PC-9 (cell line): ENCODE measurements around the gene PRM3. TPM values are rescaled to one million over a fixed set of nuclear protein-coding genes. Genes with fewer than 3 reads are reported as not detected.

Experiments
- BruUV-seq: library from RNA; stranded (reverse); fragments of 400-500 nt; replicated peaks from 2 replicates; lab custom pipeline; 2021; lab: Mats Ljungman, UMichigan
- CTCF ChIA-PET: fragments of 300-600 bp; sonication (Branson Sonifier 250); formaldehyde crosslinking; loops from one replicate; lab custom pipeline; 2022; ENCODE audit warnings: antibody characterized with exemption; lab: Charles Lee
- POLR2A ChIA-PET: fragments of 300-600 bp; sonication (Branson Sonifier 250); formaldehyde crosslinking; loops from one replicate; lab custom pipeline; 2022; ENCODE audit warnings: antibody characterized with exemption; ENCODE audit not compliant: unreplicated experiment; lab: Charles Lee
- DNase-seq, 2 experiments: peaks; one replicate each; pipeline versions ENCODE4 v3.0.0 to v3.0.0-alpha.2; 2015 to 2022; ENCODE audit warnings: mixed read lengths in 1 of 2
- H2AFZ ChIP-seq: fragments of 200-600 bp; sonication (generic); 2 replicates; pipeline ENCODE4 v1.8.1; 2017; ENCODE audit warnings: antibody characterized with exemption
- H3F3A ChIP-seq: fragments of 200-600 bp; sonication (generic); 2 replicates; pipeline ENCODE4 v1.8.1; 2017; ENCODE audit warnings: antibody characterized with exemption, mild to moderate bottlenecking, low read depth; ENCODE audit not compliant: insufficient read depth
- H3K27ac ChIP-seq: fragments of 200-600 bp; sonication (generic); 2 replicates; pipeline ENCODE4 v1.6.1; 2016; ENCODE audit warnings: mixed run types
- H3K27me3 ChIP-seq: fragments of 200-600 bp; sonication (generic); 2 replicates; pipeline ENCODE4 v1.6.1; 2016; ENCODE audit warnings: low read depth, mixed run types; ENCODE audit not compliant: insufficient read depth
- H3K36me3 ChIP-seq: fragments of 200-600 bp; sonication (generic); 2 replicates; pipeline ENCODE4 v1.6.1; 2016; ENCODE audit warnings: low read depth, mixed run types
- H3K4me1 ChIP-seq: fragments of 200-600 bp; sonication (generic); replicated peaks from 2 replicates; pipeline ENCODE4 v1.6.1; 2016; ENCODE audit warnings: mixed run types; ENCODE audit not compliant: insufficient read depth
- H3K4me2 ChIP-seq: fragments of 200-600 bp; sonication (generic); 2 replicates; pipeline ENCODE4 v1.6.1; 2017; ENCODE audit warnings: mixed run types
- H3K4me3 ChIP-seq: fragments of 200-600 bp; sonication (generic); 2 replicates; pipeline ENCODE4 v1.6.1; 2016; ENCODE audit warnings: mixed run types
- H3K79me2 ChIP-seq: fragments of 200-600 bp; sonication (generic); 2 replicates; pipeline ENCODE4 v1.6.1; 2017; ENCODE audit warnings: low read depth, mixed run types
- H3K9me2 ChIP-seq: fragments of 200-600 bp; sonication (generic); 2 replicates; pipeline ENCODE4 v1.8.1; 2017; ENCODE audit warnings: mild to moderate bottlenecking; ENCODE audit not compliant: insufficient read depth
- H3K9me3 ChIP-seq: fragments of 200-600 bp; sonication (generic); 2 replicates; pipeline ENCODE4 v1.8.1; 2016; ENCODE audit warnings: low read depth; ENCODE audit not compliant: insufficient read depth
- H4K20me1 ChIP-seq: fragments of 200-600 bp; sonication (generic); 2 replicates; pipeline ENCODE4 v1.8.1; 2017; ENCODE audit not compliant: insufficient read depth
- CTCF ChIP-seq: fragments of 200-600 bp; sonication (generic); conservative IDR thresholded peaks from 2 replicates; pipeline ENCODE4 v1.6.1; 2017; ENCODE audit warnings: mixed run types, antibody characterized with exemption, mild to moderate bottlenecking, moderate library complexity
- EZH2 ChIP-seq: fragments of 200-600 bp; sonication (generic); IDR thresholded peaks from 2 replicates; pipeline ENCODE4 v1.8.0; 2017; ENCODE audit warnings: antibody characterized with exemption, low read depth
- intact Hi-C: fragments of 100-400 bp; cut with micrococcal nuclease; formaldehyde crosslinking; loops from one replicate; pipeline ENCODE4 v1.10.0; 2022; ENCODE audit not compliant: unreplicated experiment
- total RNA-seq: library from RNA; stranded (reverse); gene quantifications from 2 replicates; pipeline ENCODE4 v1.2.3, GENCODE V29; 2021

Gene PRM3
- total RNA-seq, 1 experiment from 2014 or later: not detected

- Histone ChIP-seq H4K20me1 (no peaks in the 10 kb centered on the region), H3K4me3 (no peak overlapping the region), H3K4me1 (no peaks in the 10 kb centered on the region), H3K36me3 (no peaks in the 10 kb centered on the region), H3F3A (no peaks in the 10 kb centered on the region; the same call in 1 of the 2 replicates), H2AFZ (no peak overlapping the region), H3K9me3 (no peaks in the 10 kb centered on the region), H3K79me2 (no peaks in the 10 kb centered on the region), H3K4me2 (no peak overlapping the region), H3K9me2 (no peaks in the 10 kb centered on the region), H3K27ac (no peak overlapping the region), H3K27me3 (no peaks in the 10 kb centered on the region)
- CTCF ChIA-PET: no interaction called here
- intact Hi-C loops: no loop called here
- POLR2A ChIA-PET: no interaction called here
- no TSS peak for BruUV-seq
- no peak for DNase-seq
- no peak for TF ChIP-seq EZH2
- no peak for TF ChIP-seq CTCF
These were observed 9.1 kb downstream of the PRM3 start for GRCh38 chr16:11264155-11264832.

- CTCF ChIA-PET: no interaction called here
These were observed 9.7 kb downstream of the PRM3 start for GRCh38 chr16:11263737-11264136.

GRCh38 chr16:11262915-11263314 is 10.5 kb downstream of the PRM3 start:
- H3K27ac ChIP-seq: no peak overlapping the region
- H3K36me3 ChIP-seq: no peaks in the 10 kb centered on the region
- CTCF ChIA-PET: no interaction called here
- DNase-seq: no peak
- no TSS peak for BruUV-seq
- intact Hi-C loops: no loop called here
- no peaks in the 10 kb centered on the region for H3K4me1 ChIP-seq
- H3K9me2 ChIP-seq: no peaks in the 10 kb centered on the region
- H3K79me2 ChIP-seq: no peaks in the 10 kb centered on the region
- no peaks in the 10 kb centered on the region for H4K20me1 ChIP-seq
- no peaks in the 10 kb centered on the region for H3K27me3 ChIP-seq
- no peaks in the 10 kb centered on the region; the same call in 1 of the 2 replicates for H3F3A ChIP-seq
- no peak overlapping the region for H3K4me3 ChIP-seq
- no peaks in the 10 kb centered on the region for H3K9me3 ChIP-seq
- POLR2A ChIA-PET: interaction anchor here (0.6 kb wide), 1 partner anchor 21 kb away, joined by 5 read pairs; no protein-coding TSS in a partner anchor
- no peak overlapping the region for H3K4me2 ChIP-seq
- TF ChIP-seq EZH2 (no peak), CTCF (no peak)
- no peak overlapping the region for H2AFZ ChIP-seq

More at GRCh38 chr16:11263737-11264136, 9.7 kb downstream of the PRM3 start:
- no peak overlapping the region for H2AFZ ChIP-seq
- no peaks in the 10 kb centered on the region; the same call in 1 of the 2 replicates for H3F3A ChIP-seq
- no peaks in the 10 kb centered on the region for H3K79me2 ChIP-seq
- intact Hi-C loops: no loop called here
- no peak overlapping the region for H3K4me3 ChIP-seq
- H3K9me2 ChIP-seq: no peaks in the 10 kb centered on the region
- no peaks in the 10 kb centered on the region for H3K27me3 ChIP-seq
- no peaks in the 10 kb centered on the region for H3K36me3 ChIP-seq
- no peak overlapping the region for H3K27ac ChIP-seq
- no peaks in the 10 kb centered on the region for H3K9me3 ChIP-seq
- BruUV-seq: no TSS peak
- TF ChIP-seq EZH2: no peak
- TF ChIP-seq CTCF: no peak
- H3K4me1 ChIP-seq: no peaks in the 10 kb centered on the region
- H4K20me1 ChIP-seq: no peaks in the 10 kb centered on the region
- POLR2A ChIA-PET: interaction anchor here (0.6 kb wide), 1 partner anchor 20 kb away, joined by 5 read pairs; no protein-coding TSS in a partner anchor
- no peak for DNase-seq
- no peak overlapping the region for H3K4me2 ChIP-seq
